Astrocyte (in vitro differentiated cells and primary cell): ENCODE measurements around the gene HDAC10.

Source experiments
- CTCF ChIP-seq: IDR thresholded peaks from 2 replicates; pipeline ENCODE4 v1.5.1; 2011; ENCODE audit warnings: low read depth, mild to moderate bottlenecking, inconsistent platforms, low read length, moderate library complexity; ENCODE audit not compliant: insufficient read depth
- EZH2 ChIP-seq: IDR thresholded peaks from 2 replicates; pipeline ENCODE4 v1.6.1; 2012; ENCODE audit warnings: mild to moderate bottlenecking, low read length, inconsistent platforms; ENCODE audit not compliant: insufficient read depth

GRCh38 chr22:50298266-50298637 lies 47.2 kb upstream of the HDAC10 start:
- no peak for TF ChIP-seq CTCF
- no peak for TF ChIP-seq EZH2
